Measurements from ENCODE around the gene C16orf74. TPM values are rescaled to one million over a fixed set of nuclear protein-coding genes. Genes with fewer than 3 reads are reported as not detected.

The C16orf74 gene
- total RNA-seq, 2 experiments from 2014 or later = 0.33 to 0.53 TPM

DNA sequence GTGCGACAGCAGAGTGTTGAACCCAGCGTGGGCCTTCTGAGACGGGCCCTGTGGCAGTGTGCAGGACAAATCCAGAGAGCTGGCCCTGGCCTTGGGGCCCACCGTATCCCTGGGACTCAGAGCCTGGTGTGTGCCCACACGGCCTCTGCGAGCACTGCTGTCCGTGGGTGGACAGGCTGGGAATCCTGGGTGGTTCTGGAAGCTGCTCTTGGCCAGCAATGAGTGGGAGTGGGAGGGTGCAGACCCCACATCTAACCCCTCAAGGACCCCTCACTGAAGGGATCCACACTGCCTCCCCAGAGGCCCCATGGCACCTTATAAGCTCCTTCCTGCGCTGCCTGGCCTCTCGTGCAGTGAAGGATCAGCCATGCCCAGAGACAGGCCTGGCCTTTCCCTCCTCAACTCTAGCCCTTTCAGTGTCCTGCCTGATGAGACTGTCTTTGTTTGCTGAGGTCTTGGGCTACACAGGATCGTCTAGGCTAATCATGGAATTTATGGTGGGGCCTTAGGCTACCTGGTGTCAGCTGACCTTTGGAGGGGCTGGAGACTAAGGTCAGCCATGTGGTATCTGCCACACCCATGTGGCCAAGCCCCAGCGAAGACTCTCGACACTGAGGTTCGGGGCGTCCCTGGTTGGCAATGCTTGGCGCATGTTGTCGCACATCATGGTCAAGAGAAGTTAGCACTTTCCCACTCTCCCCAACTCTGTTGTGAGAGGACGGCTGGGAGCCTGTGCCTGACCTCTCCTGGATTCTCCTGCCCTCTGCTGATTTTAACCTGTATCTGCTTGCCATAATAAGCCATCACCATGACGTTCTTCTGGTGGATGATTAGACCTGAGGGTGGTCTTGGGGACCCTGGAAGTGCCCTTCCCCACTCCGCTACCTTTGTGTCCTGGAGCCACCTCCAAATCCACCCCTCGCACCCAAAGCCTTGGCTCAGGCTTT is 45.7 kb downstream of the C16orf74 start:
- H3K27me3 Mint-ChIP-seq = peaks cover 3% of the 10 kb centered on the region
- DNase-seq = no peak
- no peaks in the 10 kb centered on the region for H3K36me3 Mint-ChIP-seq (ENCODE audit: low read depth)
- H3K4me3 Mint-ChIP-seq = no peak overlapping the region
- H3K4me1 Mint-ChIP-seq = no peaks in the 10 kb centered on the region
- no peaks in the 10 kb centered on the region for H3K9me3 Mint-ChIP-seq
- CTCF ChIA-PET = no interaction called here
- H3K27ac Mint-ChIP-seq = no peak overlapping the region
- POLR2A ChIA-PET = no interaction called here

DNA sequence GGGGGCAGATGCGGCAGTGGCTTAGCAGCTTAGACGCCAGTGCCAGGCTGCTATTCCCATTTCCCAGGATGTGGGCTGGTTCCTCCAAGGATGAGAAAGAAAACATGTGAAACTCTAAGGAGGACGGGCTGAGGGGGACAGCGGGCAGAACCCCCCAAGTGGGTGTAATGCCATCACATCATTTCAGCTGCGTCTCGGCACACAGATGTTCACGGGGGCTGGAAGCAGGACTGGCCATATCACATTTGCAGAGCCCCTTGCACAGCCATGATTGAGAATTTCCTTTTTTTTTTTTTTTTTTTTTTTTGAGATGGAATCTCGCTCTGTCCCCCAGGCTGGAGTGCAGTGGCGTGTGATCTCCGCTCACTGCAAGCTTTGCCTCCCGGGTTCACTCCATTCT is 46.9 kb downstream of the C16orf74 start:
- Mint-ChIP-seq H3K9me3 (no peaks in the 10 kb centered on the region), H3K36me3 (ENCODE audit: low read depth) (no peaks in the 10 kb centered on the region), H3K27ac (no peak overlapping the region), H3K4me3 (no peak overlapping the region), H3K4me1 (no peaks in the 10 kb centered on the region), H3K27me3 (peaks cover 3% of the 10 kb centered on the region)
- ChIA-PET CTCF (interaction anchor here (0.7 kb wide), 1 partner anchor 909 kb away, joined by 3 read pairs; no protein-coding TSS in a partner anchor), POLR2A (no interaction called here)
- no peak for DNase-seq

DNA sequence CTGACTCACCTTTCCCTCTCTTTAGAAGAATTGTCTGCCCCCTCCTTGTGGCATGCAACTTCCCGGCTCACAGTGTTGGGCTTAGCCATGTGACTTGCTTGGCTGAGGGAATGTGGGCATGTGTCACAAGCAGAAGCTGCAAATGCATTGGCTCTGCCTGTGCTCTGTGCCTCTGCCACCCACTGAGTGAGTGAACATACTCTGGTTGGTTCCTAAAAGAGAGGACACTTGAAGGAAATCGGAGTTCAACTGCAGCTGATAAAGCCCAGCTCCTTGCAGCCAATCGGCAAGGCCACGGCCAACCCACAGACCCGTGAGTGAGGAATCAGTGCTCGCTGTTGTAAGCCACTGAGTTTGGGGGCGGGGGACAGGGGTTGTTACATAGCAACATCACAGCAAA is 51.3 kb downstream of the C16orf74 start:
- no peak for DNase-seq
- no peaks in the 10 kb centered on the region for H3K9me3 Mint-ChIP-seq
- H3K4me3 Mint-ChIP-seq = no peak overlapping the region
- no peaks in the 10 kb centered on the region for H3K4me1 Mint-ChIP-seq
- H3K27me3 Mint-ChIP-seq = peaks cover 5% of the 10 kb centered on the region
- H3K36me3 Mint-ChIP-seq (ENCODE audit: low read depth) = no peaks in the 10 kb centered on the region
- no peak overlapping the region for H3K27ac Mint-ChIP-seq
- POLR2A ChIA-PET = interaction anchor here (1.5 kb wide), 1 partner anchor 9 kb away, joined by 3 read pairs; no protein-coding TSS in a partner anchor
- CTCF ChIA-PET = no interaction called here

DNA sequence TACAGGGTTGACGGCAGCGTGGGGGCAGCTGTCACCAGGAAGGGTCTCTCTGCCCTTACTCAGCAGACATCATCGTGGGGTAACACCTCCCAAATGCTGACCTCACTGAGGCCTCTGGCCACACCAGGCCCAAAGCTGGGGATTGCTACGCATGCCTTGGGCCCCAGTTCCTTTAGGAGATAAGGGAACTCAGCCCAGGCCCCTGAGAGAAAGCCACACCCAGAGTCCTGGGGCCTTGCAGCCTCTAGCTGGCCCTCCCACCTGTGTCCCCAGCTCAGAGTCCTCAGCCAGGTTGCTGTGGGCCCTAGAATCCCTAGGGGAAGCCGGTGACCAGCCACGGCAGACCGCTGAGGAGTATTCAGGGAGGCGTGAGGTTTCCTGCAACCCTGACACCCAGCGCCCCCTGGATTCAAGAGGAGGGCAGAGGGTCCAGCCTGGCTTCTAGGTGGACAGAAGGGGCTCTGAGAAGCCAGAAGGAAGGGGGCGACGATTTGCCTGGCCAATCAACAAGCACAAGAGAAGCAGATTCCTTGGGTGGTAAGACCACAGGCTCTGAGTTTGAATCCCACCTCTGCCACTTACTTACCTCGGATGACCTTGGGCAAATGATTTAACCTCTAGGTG is 51.8 kb downstream of the C16orf74 start:
- no peak for DNase-seq
- ChIA-PET POLR2A (interaction anchor here (1.5 kb wide), 1 partner anchor 8 kb away, joined by 3 read pairs; no protein-coding TSS in a partner anchor), CTCF (no interaction called here)
- Mint-ChIP-seq H3K27me3 (peaks cover 5% of the 10 kb centered on the region), H3K4me3 (no peak overlapping the region), H3K36me3 (ENCODE audit: low read depth) (no peaks in the 10 kb centered on the region), H3K27ac (no peak overlapping the region), H3K9me3 (no peaks in the 10 kb centered on the region), H3K4me1 (no peaks in the 10 kb centered on the region)

DNA sequence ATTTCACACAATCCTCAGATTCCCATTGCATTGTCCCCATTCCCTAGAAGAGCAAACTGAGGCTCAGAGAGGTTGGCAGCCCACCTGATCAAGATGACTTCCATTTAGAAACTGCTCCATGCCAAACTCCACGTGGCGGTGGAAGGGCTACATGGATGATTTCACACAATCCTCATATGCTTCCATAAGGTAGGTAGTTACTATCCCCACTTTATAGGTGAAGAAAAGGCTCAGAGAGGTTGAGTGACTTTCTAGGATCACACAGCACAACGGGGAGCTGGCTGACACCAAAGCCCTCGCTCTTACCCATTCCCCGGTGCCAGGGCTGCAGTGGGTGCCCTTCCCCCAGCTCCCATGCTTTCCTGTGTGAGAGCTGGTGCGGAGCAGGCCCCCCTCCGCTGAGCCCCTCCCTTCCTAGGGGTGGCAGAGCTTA is 52.4 kb downstream of the C16orf74 start:
- H3K4me1 Mint-ChIP-seq = no peaks in the 10 kb centered on the region
- H3K4me3 Mint-ChIP-seq = no peak overlapping the region
- no peaks in the 10 kb centered on the region for H3K9me3 Mint-ChIP-seq
- peaks cover 6% of the 10 kb centered on the region for H3K27me3 Mint-ChIP-seq
- H3K27ac Mint-ChIP-seq = no peak overlapping the region
- H3K36me3 Mint-ChIP-seq (ENCODE audit: low read depth) = no peaks in the 10 kb centered on the region
- no peak for DNase-seq
- POLR2A ChIA-PET = interaction anchor here (1.5 kb wide), 1 partner anchor 7 kb away, joined by 3 read pairs; no protein-coding TSS in a partner anchor
- CTCF ChIA-PET = no interaction called here

DNA sequence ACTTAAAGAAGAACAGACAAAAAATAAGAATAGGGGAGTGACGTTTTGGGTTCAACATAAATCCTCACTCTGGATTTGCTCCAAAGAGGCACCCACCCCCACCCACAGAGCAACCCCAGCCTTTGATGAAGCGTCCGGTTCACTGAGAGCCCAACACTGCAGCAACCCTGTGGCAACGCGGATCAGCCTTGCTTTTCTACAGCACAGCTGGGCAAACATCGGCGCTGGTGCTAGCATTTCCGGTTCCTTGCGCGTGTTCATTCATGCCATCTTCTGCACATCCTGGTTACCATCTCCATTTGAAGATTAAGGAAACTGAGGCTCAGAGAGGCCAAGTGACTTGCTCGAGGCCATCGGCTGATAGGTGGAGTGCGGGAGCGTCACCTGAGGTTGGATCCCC is 53.5 kb downstream of the C16orf74 start:
- DNase-seq = no peak
- Mint-ChIP-seq H3K4me1 (no peaks in the 10 kb centered on the region), H3K27me3 (peaks cover 7% of the 10 kb centered on the region), H3K36me3 (ENCODE audit: low read depth) (no peaks in the 10 kb centered on the region), H3K27ac (no peak overlapping the region), H3K4me3 (no peak overlapping the region), H3K9me3 (no peaks in the 10 kb centered on the region)
- ChIA-PET POLR2A (no interaction called here), CTCF (no interaction called here)

DNA sequence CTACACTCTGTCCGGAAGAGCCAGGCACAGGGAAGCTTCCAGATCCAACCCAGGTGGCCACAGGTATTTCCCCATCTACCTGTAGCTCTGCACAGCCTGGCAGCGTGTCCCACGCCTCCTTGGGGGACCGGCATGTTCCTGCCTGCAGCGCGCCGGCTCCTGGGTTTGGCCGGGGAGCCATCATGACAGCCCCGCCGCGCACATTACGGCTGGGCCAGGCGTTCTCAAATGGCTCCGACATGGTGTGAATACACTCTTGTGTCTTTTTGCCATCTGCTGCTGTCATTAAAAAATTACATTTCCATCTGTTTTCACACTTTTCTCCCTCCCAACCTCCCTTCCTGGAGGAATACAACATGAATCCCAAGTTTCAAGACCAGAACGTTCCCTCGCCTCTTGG is 54.1 kb downstream of the C16orf74 start:
- Mint-ChIP-seq H3K27ac (no peak overlapping the region), H3K4me1 (no peaks in the 10 kb centered on the region), H3K36me3 (ENCODE audit: low read depth) (no peaks in the 10 kb centered on the region), H3K4me3 (no peak overlapping the region), H3K9me3 (no peaks in the 10 kb centered on the region), H3K27me3 (peaks cover 5% of the 10 kb centered on the region)
- ChIA-PET CTCF (interaction anchor here (0.6 kb wide), 1 partner anchor 23 kb away, joined by 3 read pairs; no protein-coding TSS in a partner anchor), POLR2A (no interaction called here)
- DNase-seq = no peak

DNA sequence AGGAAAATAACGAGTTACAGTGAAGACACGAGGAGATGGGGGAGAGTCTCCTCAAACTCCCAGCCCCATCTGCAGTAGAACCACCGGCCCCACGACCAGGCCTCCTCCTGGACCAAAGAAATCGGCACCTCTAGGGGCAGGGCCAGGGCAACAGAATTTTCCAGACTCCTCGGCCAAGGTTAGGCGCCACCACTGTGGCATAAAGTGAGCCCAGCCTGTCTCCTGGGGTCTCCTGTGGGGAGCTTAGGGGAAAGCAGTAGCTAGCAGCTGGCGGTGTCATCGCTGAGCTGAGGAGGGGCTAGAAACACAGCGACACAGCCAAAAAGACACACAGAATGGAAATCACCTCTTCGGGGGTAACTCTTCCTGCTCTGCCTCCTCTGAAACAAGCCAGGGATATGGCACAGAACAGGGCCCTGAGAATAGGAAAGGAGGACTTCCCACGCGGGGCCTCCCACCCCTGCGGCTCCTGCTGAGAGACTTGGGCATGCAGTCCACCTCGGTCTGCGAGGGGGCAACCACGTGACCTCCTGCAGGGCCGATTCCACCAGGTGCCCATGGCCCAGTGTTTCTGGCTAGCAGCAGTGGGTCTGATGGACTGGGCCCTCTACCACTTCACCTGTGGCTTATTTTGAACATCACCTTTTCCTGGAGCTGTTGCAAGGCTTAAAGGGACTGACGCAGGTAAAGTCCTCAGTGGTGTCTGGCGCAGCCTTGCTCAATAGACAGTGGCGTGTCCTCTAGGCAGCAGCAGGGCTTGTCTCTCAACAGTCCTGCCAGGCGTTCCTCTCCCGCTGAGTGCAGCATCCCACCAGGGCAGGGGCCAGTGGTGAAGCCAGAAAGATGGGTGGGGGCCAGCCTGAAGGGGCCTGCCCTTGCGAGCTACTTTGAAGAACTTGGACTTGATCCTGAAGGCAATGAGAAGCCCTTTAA is 55.4 kb downstream of the C16orf74 start:
- CTCF ChIA-PET = no interaction called here
- H3K27me3 Mint-ChIP-seq = peaks cover 7% of the 10 kb centered on the region
- no peaks in the 10 kb centered on the region for H3K4me1 Mint-ChIP-seq
- H3K27ac Mint-ChIP-seq = no peak overlapping the region
- no peak for DNase-seq
- no peaks in the 10 kb centered on the region for H3K9me3 Mint-ChIP-seq
- H3K36me3 Mint-ChIP-seq (ENCODE audit: low read depth) = no peaks in the 10 kb centered on the region
- no peak overlapping the region for H3K4me3 Mint-ChIP-seq
- POLR2A ChIA-PET = no interaction called here

DNA sequence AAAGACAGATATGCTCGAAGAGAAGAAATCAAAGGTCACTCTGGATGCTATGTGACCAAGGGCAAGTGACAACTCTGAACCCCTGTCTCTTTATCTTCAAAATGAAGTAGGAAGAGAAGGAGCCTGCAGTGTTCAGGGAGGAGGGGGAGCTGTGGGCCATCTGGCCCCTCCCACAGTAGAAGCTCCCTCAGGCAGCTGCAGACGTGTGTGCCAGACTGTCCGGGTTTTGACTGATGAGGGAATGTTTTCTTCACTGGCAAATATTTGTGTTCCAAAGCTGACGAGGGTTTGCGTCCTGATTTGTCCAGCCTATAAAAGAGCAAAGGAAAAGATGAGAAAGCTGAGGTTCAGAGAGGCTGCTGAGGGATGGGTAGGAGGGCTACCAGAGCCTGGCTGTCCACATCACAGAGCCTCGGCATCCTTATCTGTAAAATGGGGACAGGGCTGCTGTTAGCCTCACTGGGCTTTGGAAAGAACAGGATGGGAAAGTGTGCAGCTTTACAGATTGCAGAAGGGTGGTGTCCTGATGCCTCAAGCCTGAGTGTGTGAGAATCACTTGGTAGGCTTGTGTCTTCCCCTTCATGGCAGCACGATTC is 60.3 kb downstream of the C16orf74 start:
- ChIA-PET POLR2A (interaction anchor here (1.4 kb wide), 1 partner anchor 9 kb away, joined by 3 read pairs; no protein-coding TSS in a partner anchor), CTCF (interaction anchor here (2.1 kb wide), 1 partner anchor 275 kb away, joined by 5 read pairs; no protein-coding TSS in a partner anchor)
- DNase-seq = no peak
- peaks cover 18% of the 10 kb centered on the region for H3K4me1 Mint-ChIP-seq
- H3K27me3 Mint-ChIP-seq = peaks cover 4% of the 10 kb centered on the region
- no peak overlapping the region for H3K27ac Mint-ChIP-seq
- no peak overlapping the region for H3K4me3 Mint-ChIP-seq
- H3K9me3 Mint-ChIP-seq = no peaks in the 10 kb centered on the region
- peaks cover 11% of the 10 kb centered on the region for H3K36me3 Mint-ChIP-seq (ENCODE audit: low read depth)

DNA sequence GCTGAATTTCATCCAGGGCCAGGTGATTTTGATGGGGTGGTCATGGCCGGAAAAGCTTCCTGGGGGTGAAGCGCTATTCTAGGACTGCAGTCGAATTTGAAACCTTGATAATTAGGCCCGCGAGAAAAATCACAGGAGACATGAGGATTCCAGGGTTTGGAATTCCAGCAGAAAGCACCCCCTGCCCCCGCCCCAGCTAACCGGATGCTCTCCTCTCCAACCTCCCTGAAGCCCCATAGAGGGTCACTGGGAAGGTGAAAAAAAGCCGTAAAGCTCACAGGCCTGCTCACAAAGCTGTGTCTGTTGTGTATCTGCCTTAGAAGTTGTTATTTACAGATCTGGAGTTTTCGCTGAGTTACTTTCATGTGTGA is 61.0 kb downstream of the C16orf74 start:
- CTCF ChIA-PET = interaction anchor here (0.5 to 2.1 kb wide), 2 partner anchors 26 to 274 kb away, joined by 3 to 5 read pairs; no protein-coding TSS in a partner anchor
- H3K9me3 Mint-ChIP-seq = no peaks in the 10 kb centered on the region
- H3K4me1 Mint-ChIP-seq = peaks cover 18% of the 10 kb centered on the region
- H3K27me3 Mint-ChIP-seq = peaks cover 4% of the 10 kb centered on the region
- H3K27ac Mint-ChIP-seq = no peak overlapping the region
- peaks cover 11% of the 10 kb centered on the region for H3K36me3 Mint-ChIP-seq (ENCODE audit: low read depth)
- no peak for DNase-seq
- peak overlapping the region; percentile 3 for H3K4me3 Mint-ChIP-seq
- POLR2A ChIA-PET = interaction anchor here (1.2 to 2.0 kb wide), 3 partner anchors 32 to 108 kb away, joined by 3 to 6 read pairs (median 5); no protein-coding TSS in a partner anchor

DNA sequence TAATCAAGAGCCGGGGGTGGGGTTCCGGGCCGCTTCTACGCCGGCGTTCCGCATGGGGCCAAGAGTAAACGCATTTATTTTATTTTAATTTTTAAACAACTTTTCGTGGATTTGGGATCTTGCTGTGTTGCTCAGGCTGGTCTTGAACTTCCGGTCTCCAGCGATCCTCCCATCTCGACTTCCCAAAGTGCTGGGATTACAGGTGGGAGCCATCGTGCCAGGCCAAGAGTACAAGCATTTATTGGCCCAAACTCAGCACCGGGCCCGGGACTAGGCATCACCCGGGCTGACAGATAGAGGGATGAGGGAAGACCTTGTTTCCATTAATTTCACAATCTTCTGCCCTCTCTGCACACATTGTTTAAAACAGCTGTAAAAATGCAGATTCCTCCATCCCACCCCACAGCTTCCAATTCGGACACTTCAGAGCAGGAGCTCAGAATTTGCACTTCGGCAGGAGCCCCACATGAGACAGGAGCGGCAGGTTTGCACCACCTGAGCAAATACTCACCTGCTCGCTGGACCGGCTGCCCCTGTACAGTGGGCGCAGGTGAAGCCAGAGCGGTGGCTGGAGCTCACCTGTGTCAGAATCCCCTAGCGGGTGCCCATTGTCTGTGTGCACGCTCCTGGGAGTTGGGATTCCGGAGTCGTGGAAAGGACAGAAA is 61.5 kb downstream of the C16orf74 start:
- Mint-ChIP-seq H3K27me3 (peaks cover 4% of the 10 kb centered on the region), H3K4me1 (peaks cover 18% of the 10 kb centered on the region), H3K27ac (no peak overlapping the region), H3K36me3 (ENCODE audit: low read depth) (peaks cover 11% of the 10 kb centered on the region), H3K4me3 (peak overlapping the region; percentile 65), H3K9me3 (no peaks in the 10 kb centered on the region)
- ChIA-PET POLR2A (interaction anchor here (1.2 to 2.0 kb wide), 4 partner anchors 12 to 109 kb away, joined by 3 to 6 read pairs (median 5); no protein-coding TSS in a partner anchor), CTCF (interaction anchor here (0.5 to 2.1 kb wide), 5 partner anchors 26 to 392 kb away, joined by 3 to 5 read pairs (median 3); no protein-coding TSS in a partner anchor)
- no peak for DNase-seq
